GM19324 (cell line): ENCODE data around the gene AFTPH.
A peak's percentile ranks its signal among the peaks of the same experiment; 100 is the strongest.

Experiments
- ATAC-seq: cut with Tn5 transposase; IDR thresholded peaks from one replicate; pipeline ENCODE4 v1.9.1; 2021; ENCODE audit warnings: mild to moderate bottlenecking, moderate library complexity; ENCODE audit not compliant: unreplicated experiment, low FRiP score

Gene AFTPH

DNA sequence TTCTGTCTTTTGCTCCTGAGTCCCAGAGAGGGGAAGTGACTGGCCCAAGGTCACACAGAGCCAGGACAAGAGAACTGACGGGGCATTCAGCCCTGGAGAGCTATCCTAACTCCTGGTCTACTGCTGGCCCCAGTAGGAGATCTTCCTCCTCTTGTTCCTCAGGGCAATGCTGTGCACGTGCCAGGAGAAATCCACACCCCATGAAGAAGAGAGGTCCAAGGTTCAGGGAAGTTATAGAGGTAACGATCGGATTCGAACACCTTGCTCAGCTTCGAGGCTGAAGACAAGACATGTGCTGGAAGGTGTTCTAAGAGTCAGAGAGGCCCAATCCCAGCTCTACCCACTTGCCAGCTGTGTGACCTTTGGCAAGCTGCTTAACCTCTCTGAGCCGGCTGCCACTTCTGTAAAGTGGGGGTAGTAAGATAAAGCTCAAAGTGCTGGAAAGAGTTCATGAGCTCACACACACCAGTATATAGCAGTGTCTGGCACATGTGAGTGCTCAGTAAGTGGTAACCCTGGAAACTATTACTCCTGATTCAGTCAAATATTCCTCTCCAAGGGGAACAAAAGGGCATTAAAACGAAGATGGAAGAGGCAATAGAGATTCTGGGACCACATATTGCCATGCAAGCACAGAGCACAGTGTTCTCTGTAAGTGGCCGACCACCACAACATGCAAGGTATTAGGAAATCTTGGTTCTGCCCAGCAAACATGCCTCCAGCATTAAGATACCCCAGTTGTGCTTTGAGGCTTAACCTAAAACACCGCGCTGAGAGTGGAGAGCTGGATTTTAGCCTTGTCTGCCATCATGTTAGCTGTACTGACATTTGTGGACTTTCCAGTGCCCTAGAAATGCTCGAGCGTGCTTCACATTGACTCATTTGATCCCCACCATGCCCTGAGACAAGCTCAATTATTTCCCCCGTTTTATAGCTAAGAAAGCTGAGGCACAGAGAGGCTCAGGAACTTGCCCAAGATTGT, 104.0 kb downstream of the AFTPH start:
- ATAC-seq, result no peak

DNA sequence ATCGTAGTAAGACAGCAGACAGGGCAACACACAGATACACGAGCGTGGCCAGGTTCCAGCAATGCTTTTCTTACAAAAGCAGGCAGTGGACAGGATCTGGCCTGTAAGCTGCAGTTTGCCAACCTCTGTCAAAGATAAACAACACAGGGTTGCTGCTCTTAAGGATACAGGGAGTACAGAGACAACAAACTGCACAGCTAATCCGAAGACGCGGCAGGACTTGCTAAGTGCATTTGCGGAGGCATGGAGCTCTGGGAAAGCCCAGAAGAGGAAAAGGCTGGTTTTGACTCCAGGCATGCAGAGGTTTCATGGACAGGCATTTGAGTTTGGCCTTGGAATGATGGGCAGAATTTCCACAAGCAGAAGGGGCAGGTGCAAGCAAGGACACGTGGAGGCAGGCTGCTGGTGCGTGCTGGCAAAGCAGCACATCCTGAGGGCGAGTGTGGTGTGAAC, 105.2 kb downstream of the AFTPH start:
- no peak for ATAC-seq

DNA sequence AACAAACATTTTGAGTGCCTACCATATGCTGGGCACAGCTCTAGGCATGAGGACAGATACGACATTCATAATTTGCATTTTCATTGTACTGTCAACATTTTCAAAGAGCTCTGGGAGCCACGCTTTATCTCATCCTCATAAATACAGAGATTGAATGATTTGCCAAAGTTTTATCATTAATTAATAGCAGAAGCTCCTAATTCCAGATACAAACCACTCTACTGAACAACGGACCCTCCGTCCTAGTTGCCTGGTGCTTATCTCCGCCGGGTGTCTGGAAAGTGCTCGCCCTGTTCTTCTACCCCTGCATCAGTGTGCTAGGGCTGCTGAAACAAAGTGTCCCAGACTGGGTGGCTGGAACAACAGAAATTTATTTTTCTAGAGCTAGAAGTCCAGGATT, 105.7 kb downstream of the AFTPH start:
- no peak for ATAC-seq

DNA sequence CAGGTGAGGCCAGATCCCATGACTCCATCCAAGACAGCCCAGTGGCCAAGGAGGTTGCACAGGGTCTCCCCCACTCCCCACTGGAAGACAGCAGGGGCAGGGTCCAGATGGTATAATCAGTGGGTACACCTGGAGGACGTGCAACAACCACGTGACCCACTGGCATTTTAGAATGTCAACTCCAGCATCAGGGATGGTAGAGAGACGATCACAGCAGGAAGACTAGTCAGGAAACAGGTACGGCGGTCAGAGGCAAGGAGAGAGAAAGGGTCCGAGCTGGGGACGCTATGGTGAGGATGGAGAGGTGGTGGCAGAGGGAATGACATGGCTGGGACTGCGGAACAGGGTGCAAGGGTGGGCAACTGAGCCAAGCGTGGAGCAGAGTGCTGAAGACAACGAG, 106.6 kb downstream of the AFTPH start:
- no peak for ATAC-seq

DNA sequence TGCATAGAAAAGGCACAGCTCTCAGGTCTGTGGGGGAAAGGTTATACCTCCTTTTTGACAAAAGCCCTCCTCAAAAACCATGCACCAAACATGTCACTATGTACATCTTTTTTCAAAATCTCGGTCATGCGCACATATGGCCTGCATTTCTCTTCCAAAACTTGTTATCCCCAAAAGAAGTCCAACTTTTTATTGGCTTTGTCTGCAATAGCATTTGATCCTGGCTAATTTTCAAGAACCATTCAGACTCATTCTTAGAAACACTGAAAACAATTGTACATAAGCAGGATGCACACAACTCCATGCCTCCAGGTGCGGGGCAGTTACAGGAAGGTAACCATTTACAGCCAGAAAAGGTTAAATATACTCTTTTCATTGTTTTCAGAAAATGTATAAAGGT, 107.6 kb downstream of the AFTPH start:
- ATAC-seq, result no peak

DNA sequence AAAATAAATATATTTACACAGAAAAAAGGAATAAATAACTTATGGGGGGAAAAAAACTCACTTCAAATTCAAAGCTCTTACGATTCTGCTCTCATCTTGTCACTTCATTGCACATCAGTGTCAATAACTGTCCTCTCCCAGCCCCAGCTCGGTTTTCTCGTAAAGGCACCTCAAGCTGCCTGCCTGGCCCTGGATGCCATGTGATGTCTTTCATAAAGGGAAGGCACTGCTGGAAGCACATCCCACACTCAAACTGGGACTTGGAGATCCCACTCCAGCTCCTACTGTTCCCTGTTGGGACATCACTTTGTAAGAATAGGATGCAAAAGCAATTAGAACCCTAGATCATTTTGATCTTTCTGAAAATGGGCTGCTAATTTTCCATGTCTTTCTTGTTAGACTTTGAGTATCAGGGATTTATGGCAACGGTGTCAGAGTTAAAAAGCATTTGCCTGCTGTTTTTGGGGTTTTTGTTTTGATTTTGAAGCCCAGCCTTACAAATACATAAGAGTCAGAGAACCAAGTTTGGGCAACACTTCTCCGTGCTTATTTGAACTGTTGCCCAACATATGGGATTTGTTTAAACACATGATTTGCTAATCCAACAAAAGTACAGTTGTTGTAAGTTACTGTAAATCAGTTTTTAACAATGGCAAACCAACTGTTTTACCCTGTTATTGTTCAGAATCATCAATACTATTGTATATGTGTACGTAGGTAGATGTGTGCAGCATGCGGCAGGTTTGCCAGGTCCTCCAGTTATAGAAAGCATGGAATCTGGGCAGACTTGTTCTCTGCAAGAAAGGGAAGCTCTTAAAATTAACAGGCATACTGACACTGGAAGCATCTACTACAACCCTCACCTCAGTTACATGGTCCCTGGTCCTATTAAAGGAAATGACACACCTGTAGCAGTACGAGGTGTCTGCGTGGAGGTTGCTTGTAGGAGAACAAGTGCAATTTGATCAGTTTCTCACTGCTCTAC, 109.0 kb downstream of the AFTPH start:
- ATAC-seq, result no peak

GRCh38 chr2:64634345-64635267, 110.5 kb downstream of the AFTPH start:
- no peak for ATAC-seq

GRCh38 chr2:64635976-64636911, 112.1 kb downstream of the AFTPH start:
- peak; percentile 58 for ATAC-seq

- ATAC-seq, result peak; percentile 54
Measured at GRCh38 chr2:64637000-64637635, 113.0 kb downstream of the AFTPH start.

DNA sequence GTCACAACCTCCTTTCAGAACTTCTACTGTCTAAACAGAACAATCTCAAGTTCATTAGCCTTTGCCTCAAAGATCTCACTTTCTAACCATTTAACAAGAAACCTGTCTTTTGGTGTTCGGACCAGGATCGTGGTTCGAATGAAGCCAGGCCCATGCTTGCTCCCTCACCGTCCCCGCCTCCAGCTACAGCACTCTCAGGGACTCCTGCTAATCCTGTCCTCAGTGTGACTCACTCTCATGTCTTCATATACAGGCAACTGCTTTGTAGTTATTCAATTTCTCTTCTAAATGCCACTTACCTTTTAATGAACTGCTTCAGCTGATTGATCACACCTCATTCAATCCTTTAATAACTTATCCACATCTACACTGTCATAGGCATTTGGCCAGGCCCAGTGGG, 113.8 kb downstream of the AFTPH start:
- no peak for ATAC-seq

DNA sequence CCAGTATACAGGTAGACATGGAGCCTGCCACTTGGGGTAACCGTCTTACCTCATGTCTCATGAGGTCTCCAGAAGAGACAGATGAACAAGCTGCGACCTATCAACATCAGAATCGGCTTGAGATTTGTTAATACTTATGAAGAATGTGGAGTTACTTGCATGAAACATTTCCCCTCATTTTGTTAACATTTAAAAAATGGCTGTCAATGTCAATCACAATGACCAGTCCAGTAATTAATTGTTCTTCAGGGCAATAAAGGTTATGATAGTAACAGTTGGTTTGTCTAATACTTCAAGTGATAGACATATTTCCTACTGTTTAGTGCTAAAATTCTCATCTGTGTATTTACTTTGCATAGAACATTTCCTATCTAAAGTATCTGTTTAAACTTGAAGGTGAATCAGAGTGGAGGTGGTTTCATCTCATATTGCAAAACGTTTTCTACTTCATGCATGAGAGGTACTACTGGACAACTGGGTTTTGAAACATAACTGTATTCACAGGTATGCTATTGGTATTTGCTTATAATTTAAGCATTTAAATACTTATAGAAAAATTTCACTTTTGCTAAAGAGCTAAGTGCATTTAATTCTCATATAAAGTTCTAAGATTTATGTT, 114.5 kb downstream of the AFTPH start:
- ATAC-seq, result no peak

DNA sequence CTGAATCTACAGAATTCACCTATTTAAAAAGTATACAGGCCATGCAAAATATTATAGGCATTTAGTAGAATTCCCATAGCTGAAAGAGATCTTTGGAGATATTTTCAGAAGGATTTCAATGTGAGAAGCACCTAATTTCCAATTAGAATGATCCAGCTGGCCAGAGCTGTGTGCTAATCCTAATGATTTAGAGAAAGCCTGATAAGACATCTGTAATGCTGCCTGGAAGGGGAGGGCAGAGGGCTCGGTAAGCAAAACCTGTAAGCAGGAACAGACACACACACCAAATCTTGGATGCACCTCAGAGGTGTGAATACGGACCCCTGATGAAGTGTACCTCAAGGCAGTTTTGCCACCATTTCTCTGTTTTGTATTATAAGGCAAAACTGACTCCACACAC, 115.6 kb downstream of the AFTPH start:
- ATAC-seq, result no peak

DNA sequence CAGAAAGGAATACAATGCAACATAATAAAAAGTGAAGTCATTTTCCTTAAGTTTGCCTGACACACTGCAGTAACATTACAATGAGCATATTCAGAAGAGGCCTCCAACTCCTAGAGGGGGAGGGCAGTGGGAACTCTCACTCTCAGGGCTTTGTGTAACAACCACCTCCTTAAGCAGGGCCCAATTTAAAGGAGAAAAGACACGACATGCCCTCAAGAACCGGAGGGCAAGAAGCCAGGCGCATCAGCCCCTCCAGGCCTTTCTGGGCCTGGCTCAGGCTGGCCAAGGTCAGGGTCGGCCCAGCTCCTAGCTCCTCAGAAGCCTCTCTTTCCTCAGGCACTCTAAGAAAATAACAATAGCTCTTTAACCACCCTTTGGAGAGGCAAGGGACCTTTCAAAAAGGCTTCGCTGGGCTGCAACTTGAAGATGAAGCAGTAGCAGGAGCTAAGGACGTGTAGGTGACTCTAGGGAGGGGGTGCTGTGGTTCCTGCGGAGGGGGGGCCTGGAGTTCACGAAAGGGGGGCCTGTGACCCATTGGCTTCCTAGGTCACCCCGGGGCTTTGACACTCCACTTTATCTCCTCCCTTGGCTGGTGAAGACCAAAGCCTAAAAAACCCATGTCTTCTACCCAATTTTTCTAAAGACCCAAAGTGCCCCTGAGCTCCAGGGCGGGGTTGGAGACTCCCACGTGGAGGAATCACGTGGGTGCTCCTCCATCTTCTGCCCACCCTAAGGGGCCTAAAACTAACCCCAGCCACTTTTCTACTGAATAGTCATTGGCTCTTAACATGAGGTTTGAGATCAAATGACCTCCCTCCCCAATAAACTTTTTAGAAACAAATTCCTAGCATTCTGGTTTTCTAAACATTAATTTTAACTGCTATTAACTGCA, 116.3 kb downstream of the AFTPH start:
- no peak for ATAC-seq

DNA sequence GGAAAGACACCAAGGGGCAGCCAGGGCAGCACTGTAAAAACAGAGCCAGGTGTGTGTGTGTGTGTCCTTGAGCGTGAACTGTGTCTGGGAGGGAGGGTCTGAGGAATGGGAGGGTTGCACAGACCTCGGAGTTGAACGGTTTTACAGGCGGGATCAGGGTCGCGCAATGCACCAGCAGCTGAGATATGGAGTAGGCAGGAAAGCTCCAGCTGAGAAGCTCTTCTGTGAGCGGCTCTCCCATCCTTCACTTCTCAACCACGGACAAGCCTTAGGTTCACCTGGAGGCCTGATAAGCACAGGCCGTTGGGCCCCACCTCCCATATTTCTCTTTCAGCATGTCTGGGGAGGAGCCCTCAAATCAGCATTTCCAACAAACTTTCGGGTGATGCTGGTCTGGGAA, 117.5 kb downstream of the AFTPH start:
- no peak for ATAC-seq
